ENCODE data around the gene STAT2.
"Not testable (repeated sequence)": the region's sequence is repeated elsewhere in the genome, so short reads cannot be mapped to it uniquely, and the experiment has no call there.

STAT2 gene

DNA sequence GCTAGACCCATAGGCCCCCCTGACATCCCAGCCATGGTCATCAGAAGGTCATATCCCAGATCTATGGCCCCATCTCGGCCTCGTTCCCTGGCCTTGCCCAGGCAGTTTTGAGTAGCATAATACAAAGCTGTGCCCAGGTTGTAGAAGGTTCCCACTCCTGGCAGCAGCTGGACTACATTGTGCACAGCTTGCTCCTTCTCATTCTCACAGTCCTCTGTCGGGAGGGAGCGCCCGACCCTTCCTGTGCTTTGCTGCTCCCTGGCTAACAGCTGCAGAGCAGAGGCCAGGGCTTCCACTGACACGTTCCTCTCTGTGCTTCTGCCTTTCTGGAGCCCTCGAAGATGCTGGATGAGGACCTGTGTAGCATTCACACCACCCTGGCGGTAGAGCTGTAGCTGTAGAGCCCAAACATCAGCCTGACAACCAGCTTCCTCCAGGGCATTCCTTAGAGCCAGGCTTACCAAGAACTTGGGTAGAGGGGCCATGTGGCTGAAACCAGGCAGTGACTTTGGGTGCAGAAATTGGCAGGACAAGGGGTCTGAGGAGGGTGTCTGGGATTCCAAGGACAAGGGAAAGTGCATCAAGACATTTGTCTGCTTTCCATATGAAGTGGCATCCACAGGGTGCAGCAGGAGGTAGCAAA, 1.7 kb upstream of the STAT2 start:
- DNase-seq: peak; percentile 15

DNA sequence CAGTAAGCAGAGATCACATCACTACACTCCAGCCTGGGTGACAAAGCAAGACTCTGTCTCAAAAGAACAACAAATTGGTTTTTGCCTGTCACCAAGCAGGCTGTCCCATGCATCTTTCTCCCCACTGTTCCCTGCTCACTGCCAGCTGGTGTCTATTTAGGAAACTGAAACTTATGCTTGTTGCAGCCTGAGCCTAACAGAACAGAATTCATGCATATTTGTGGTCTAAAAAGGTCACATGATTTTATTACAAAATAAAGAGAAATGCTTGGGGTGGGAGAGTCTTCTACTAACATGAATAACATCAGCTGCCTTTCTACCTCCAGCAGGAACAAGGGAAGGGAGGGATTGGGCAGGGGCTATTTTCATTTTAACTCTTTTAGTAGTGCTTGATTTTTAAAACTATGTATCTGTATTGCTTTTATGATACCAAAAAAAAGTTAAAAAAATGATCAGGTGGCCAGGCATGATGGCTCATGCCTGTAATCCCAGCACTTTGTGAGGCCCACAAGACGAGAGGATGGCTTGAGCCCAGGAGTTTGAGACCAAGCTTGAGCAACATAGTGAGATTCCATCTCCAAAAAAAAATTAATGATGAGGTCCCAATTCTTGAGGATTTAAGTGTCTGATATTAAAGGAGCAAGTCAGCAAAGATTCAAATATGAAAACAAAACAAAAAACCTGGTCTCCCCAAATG, 923 bp downstream of the STAT2 start:
- DNase-seq: no peak

DNA sequence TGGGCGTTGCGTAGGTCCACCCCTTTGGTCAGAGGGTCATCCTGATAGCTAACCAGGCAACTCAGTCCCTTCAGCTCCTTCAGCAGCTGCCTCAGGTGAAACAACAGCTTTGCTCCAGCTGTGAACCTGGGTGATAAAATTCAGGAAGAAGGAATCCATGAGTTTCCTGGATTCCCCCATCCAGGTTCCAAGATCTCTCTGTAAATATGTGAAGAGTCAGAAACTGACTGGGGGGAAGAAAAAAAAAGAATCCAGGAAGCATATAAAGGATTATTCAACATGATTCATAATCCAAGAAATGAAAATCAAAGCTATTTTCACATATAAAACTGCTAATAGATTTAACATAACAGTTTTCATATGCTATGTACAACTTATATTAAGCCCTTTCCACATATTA, 8.6 kb downstream of the STAT2 start:
- DNase-seq: no peak

- DNase-seq: no peak
These were observed 9.2 kb downstream of the STAT2 start for GRCh38 chr12:56350662-56351061.

DNA sequence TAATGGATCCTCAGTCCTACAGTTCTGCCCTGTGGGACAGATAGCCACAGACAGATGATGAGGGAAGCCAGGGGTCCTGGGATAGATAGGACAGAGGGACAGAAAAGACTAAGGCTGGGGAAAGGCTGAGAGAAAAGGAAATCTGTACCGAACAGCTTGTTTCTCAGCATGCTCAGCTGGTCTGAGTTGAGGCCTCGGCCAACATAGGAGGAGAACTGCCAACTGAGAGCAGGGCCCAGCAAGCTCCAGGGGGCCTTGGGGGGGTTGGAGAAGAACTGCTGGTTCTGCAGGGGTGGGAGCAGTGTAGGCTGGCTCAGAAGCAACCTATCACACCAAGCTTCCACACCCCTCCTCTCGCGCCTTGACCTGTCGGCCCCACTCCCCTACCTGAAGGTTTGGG, 11.1 kb downstream of the STAT2 start:
- DNase-seq: no peak

GRCh38 chr12:56347255-56347654, 12.7 kb downstream of the STAT2 start:
- DNase-seq: not testable (repeated sequence)

- DNase-seq: no peak
These were observed 13.2 kb downstream of the STAT2 start for GRCh38 chr12:56346675-56347074.

GRCh38 chr12:56342290-56342689, 17.6 kb downstream of the STAT2 start:
- DNase-seq: not testable (repeated sequence)

DNA sequence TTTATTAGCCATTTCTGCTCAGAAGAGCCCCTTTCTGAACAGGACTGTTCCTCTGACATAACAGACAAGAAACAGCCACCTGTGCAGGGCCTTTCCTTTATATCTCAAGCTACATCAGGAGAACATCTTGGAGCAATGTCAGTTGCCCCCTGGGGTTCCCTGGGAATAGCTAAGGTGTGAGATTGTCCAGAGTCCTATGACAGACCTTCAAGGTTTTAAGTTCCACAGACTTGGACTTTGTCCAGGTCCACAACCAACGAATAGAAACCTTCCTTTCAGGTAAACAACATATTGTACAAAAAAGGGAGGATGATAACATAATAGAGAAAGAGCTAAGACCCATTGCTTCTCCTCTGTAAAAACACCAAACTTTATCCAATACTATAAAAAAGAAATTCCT, 18.3 kb downstream of the STAT2 start:
- no peak for DNase-seq

DNA sequence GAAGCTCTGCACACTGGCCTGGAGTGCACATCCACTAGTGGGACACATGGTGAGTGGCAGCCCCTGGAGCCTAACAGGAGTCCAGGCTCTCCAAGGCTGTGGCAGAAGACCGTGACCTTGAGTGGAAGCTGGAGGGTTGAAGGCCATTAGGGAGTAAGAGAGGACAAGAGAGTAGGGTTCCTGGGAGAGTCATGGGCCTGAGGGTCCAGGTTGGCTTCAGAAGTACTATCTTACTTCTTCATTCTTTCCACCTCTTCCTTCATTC, 20.8 kb downstream of the STAT2 start:
- DNase-seq: no peak

DNA sequence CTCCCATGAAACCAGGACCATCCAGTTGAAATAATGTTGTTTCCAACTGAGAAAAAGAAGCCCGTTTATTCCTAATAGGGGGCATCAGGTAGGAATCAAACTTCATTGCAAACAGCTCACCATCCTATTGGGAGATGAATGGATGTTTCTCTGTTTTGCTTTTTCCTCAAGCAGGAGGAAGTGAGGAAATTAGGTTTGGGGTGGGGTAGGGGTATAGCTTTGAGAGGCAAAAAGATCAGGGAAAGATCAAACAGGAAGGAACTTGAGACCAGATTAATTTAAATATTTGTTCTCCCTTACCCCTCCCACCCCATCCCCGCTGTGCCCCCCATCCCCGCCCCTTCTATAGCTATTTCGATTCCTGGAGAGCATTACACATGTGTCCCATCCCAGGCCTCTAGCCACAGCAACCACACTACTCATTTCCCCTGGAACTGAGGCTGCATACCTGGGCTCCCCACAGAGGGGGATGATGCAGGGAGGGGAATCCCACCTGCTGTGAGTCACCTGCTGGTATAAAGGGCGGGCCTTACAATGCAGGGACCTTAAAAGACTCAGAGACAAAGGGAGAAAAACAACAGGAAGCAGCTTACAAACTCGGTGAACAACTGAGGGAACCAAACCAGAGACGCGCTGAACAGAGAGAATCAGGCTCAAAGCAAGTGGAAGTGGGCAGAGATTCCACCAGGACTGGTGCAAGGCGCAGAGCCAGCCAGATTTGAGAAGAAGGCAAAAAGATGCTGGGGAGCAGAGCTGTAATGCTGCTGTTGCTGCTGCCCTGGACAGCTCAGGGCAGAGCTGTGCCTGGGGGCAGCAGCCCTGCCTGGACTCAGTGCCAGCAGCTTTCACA, 21.4 kb downstream of the STAT2 start, which contains the start of gene IL23A:
Gene IL23A (plus strand): TSS at position 577 of the 850 bp plus-strand sequence. CDS start 161 bp downstream, at position 738.
- DNase-seq: peak; percentile 96

- no peak for DNase-seq
These were observed 22.1 kb downstream of the STAT2 start for GRCh38 chr12:56337753-56338251.

- no peak for DNase-seq
These were observed 23.3 kb downstream of the STAT2 start for GRCh38 chr12:56336361-56337167.

DNA sequence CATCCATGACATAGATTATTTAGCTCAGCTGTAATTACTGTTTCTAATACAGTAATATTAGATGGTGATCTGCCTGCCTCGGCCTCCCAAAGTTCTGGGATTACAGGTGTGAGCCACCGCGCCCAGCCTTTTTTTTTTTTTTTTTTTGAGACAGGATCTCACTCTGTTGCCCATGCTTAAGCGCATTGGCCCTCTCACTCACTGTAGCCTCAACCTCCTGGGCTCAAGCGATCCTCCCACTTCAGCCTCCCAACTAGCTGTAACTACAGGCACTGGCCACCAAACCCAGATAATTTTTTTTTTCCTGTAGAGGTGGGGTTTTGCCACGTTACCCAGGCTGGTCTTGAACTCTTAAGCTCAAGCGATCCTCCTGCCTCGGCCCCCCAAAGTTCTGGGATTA, 24.4 kb downstream of the STAT2 start:
- not testable (repeated sequence) for DNase-seq

DNA sequence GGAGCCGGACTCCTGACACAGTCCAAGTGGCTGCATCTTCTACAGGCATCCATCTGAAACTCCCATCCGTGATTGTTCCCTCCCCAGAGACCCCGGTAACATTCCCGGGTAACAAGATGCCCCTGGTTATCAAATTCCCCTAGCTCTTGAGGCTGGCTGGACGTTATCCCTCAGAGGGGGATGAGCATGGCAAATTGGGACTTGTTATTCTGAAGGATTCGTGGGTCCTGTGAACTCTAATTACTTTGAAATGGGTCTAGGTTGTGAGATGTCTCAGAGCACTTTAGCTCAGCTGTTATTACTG, 25.5 kb downstream of the STAT2 start:
- no peak for DNase-seq

GRCh38 chr12:56333679-56334489, 26.0 kb downstream of the STAT2 start, which contains the start of gene PAN2:
Gene PAN2 (minus strand): TSS chr12:56334000. CDS start chr12:56333094, 906 bp downstream.
- DNase-seq: peak; percentile 99

GRCh38 chr12:56333197-56333678, 26.7 kb downstream of the STAT2 start:
- DNase-seq: no peak

GRCh38 chr12:56332512-56333196, 27.3 kb downstream of the STAT2 start:
- peak; percentile 14 for DNase-seq

- DNase-seq: no peak
These were observed 28.9 kb downstream of the STAT2 start for GRCh38 chr12:56330936-56331490.

- DNase-seq: no peak
These were observed 33.4 kb downstream of the STAT2 start for GRCh38 chr12:56326533-56326932.

DNA sequence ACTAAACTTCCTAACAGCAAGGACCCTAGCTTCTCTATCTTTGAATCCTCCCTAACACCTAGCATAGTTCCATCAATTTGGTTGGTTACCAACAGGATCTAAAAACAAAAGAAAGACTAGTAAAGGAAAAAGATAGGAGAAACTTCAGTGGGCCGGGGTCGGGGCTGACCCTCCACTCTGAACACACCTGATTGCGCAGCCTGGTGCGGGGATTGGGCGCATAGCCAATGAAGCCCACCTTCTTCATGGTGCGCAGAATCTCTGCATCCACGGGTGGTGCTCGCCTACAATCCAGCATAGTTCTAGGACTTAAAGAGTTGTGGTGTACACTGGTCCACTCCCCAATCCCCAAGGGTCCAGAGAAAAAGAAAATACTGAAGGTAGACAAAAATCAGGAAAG, 33.8 kb downstream of the STAT2 start:
- no peak for DNase-seq
